GM12892 (cell line): ENCODE measurements around the gene XIAP.

Experiments
- POLR2A ChIP-seq: IDR thresholded peaks from 2 replicates; pipeline ENCODE4 v1.6.1; 2011; ENCODE audit warnings: low read depth, low read length, control low read depth
- POLR2AphosphoS5 ChIP-seq: IDR thresholded peaks from 2 replicates; pipeline ENCODE4 v1.6.1; 2011; ENCODE audit warnings: low read depth, low read length, control low read depth
- TAF1 ChIP-seq: IDR thresholded peaks from 2 replicates; pipeline ENCODE4 v1.6.1; 2011; ENCODE audit warnings: low read depth, mild to moderate bottlenecking, control low read depth, low read length, borderline replicate concordance

DNA sequence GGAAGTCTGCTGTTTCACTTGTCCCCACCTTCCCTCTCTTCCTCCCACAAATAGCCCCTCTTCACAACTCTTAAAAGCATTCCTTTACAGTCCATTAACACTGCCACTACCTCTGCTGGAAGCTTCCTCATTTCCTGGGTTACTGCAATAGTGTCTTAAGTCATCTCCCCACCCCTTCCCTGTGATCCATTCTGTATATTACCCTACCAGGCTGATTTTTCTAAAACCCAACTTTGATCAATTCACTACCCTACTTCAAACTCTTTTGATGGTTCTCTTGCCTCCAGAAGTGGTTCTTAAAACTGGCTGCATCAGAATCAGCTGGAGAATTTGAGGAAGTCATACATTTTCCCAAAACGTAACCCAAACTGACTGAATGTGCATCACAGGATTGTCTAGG lies 8.8 kb upstream of the XIAP start:
- TF ChIP-seq POLR2A: no peak
- TF ChIP-seq TAF1: no peak
- no peak for TF ChIP-seq POLR2AphosphoS5
